Eye (tissue), 1 donor: ENCODE measurements around the gene TAAR9.
"Not testable (repeated sequence)": the region's sequence is repeated elsewhere in the genome, so short reads cannot be mapped to it uniquely, and the experiment has no call there.

Source experiments
- DNase-seq: peaks from one replicate; pipeline ENCODE4 v3.0.0-alpha.2; 2015

TAAR9 gene

DNA sequence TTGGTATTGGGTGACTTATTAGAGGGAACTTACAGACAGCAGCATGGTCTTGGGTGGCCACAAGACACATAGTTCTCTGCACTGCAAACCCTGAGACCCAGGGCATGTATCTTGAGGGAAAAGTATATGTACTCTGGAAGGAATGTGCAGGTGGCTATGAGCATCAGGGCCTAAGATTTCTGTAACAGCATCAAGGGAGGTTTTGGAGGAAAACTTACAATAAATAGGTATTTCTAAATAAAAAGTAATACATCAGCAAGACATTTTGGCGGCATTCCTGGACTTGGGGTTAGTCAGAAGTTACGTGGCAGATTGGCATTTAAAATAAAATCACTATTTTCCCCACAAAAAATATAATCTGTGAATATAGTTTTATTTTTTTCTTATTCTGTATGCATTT is 17.1 kb upstream of the TAAR9 start:
- no peak for DNase-seq

GRCh38 chr6:132524646-132525045 is 13.4 kb upstream of the TAAR9 start:
- DNase-seq = no peak

- DNase-seq = no peak
Observed at GRCh38 chr6:132525866-132526265, 12.2 kb upstream of the TAAR9 start.

GRCh38 chr6:132526461-132526860 is 11.6 kb upstream of the TAAR9 start:
- DNase-seq = no peak

GRCh38 chr6:132527791-132528190 is 10.3 kb upstream of the TAAR9 start:
- DNase-seq = no peak

DNA sequence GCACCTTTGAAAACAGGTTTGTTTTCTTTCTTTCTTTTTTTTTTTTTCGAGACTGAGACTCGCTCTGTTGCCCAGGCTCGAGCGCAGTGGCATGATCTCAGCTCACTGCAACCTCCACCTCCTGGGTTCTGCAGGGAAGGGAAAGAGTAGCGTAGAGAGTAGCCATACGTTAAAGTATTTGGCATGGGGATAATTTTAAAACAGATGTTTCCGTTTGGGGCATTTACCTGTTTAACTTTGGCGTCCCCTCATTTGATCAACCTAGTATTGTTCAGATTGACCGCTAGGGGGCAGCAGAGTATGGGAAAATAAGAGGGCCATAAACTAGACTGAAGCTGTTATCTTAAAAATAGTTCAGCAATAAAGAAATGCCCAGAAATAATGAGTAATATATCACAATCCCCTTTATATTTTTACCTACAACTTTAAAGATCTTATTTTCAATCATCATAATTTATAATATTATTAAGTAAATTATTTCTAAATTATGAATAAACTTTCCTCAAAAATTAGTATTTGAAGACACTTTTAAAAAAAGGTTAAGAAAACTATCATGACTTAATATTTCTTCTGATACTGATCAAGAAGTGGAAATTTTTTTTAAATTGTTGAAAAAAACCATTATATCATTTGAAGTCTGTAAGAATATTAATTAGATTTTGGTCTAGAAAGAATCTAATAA is 7.6 kb upstream of the TAAR9 start:
- peak; percentile 89 for DNase-seq

DNA sequence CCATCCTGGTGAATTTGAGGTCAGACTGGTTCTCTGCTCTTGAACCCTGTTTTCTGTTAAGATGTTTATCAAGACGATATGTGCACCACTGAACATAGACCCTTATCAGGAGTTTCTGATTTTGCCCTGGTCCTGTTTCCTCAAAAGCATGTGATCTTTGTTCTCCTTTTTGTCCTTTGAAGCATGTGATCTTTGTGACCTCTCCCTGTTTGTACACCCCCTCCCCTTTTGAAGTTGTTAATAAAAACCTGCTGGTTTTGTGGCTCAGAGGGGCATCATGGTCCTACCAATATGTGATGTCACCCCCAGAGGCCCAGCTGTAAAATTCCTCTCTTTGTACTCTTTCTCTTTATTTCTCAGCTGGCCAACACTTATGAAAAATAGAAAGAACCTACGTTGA is 3.5 kb upstream of the TAAR9 start:
- DNase-seq = not testable (repeated sequence)

GRCh38 chr6:132537145-132537544 is 932 bp upstream of the TAAR9 start:
- no peak for DNase-seq

GRCh38 chr6:132544826-132545225 is 6.7 kb downstream of the TAAR9 start:
- DNase-seq = no peak

- DNase-seq = no peak
Observed at GRCh38 chr6:132548746-132549463, 10.8 kb downstream of the TAAR9 start.

DNA sequence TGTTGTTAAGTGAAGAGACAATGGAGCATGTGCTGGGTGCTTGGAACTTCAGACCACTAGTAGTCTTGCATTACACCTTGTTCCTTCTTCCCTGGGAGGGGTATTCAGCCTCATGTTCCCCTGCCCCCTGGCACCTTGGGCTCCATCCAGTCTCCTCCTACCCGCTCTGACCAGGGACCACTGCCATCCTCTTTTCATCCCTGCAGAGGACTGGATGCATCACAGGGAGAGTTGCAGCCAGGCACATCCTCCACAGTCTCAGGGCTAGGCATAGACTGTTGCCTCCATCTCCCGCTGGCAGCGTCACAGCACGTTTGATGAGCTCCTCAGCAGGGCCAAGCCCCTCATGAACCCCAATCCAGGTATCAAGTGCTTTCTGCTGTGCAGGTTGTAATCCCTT is 13.1 kb downstream of the TAAR9 start:
- no peak for DNase-seq

DNA sequence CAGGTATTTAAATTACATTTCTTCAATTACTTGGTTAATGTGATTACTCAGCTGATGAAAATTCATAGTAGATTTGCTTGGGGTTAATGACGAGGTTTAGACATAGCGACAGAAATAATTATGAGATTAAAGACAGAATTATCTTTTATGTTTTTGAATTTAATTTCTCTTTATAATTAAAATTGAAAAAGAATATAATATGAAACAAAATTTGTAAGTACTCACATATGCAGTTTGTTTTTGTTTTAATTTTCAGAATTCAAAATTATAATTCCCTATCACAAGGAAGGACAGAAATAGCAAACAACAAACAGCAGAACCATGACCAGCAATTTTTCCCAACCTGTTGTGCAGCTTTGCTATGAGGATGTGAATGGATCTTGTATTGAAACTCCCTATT is 14.3 kb downstream of the TAAR9 start, which contains the start of gene TAAR8:
TSS of gene TAAR8 (plus strand) at position 301 of the 400 bp plus-strand sequence. CDS start at position 322, 21 bp downstream.
- DNase-seq = no peak

DNA sequence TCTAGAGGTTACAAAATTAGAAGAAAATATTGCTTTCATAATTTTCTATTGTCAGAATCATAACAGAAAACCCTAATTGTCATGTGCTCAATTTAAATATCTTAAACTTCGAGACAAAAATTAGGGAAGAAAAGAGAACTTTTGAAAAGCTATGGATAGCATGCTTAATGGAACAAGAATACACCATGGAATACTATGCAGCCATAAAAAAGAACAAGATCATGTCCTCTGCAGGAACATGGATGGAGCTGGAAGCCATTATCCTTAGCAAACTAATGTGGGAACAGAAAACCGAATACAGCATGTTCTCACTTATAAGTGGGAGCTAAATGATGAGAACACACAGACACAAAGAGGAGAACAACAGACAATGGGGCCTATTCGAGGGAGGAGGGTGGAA is 22.0 kb downstream of the TAAR9 start:
- DNase-seq = not testable (repeated sequence)

DNA sequence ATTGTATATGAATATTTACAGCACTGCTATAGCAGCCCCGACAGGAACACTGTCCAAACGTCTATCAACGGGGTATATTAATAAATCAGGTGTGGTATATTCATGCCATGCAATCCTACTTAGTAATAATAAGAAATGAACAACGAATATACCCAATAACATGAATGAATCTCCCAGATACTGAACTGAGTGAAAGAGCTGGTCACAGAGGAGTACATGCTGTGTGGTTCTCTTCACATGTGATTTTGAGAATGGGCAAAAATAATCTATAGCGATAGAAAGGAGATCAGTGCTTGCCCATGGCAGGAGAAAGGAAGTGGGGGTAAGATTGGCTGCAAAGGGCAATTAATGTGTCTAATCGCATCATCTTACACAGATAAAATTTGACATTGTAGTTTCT is 28.3 kb downstream of the TAAR9 start:
- DNase-seq = no peak

GRCh38 chr6:132567566-132567965 is 29.5 kb downstream of the TAAR9 start:
- DNase-seq = peak; percentile 75

DNA sequence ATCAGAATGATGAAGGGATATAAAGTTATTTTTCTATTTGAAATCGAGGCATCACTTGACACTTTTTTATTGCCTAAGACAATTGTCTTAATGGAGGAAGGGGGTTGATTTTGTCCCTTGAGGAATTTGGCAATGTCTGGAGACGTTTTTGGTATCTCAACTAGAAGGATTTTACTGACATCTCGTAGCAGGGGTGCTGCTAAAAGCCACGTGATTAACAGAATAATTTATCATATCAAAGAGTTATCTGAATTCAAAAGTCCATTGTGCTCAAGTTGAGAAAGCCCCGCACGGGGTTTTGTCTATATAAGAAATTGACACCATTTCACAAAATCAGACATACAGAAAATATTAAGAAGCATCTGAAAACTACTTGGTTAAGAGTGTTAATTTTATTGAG is 30.5 kb downstream of the TAAR9 start:
- peak; percentile 20 for DNase-seq

- no peak for DNase-seq
Observed at GRCh38 chr6:132569170-132569569, 31.1 kb downstream of the TAAR9 start.

GRCh38 chr6:132570221-132570777 is 32.2 kb downstream of the TAAR9 start, which contains the start of gene TAAR6:
Gene TAAR6 (plus strand): TSS chr6:132570322. CDS start chr6:132570322, 0 bp downstream.
- no peak for DNase-seq

DNA sequence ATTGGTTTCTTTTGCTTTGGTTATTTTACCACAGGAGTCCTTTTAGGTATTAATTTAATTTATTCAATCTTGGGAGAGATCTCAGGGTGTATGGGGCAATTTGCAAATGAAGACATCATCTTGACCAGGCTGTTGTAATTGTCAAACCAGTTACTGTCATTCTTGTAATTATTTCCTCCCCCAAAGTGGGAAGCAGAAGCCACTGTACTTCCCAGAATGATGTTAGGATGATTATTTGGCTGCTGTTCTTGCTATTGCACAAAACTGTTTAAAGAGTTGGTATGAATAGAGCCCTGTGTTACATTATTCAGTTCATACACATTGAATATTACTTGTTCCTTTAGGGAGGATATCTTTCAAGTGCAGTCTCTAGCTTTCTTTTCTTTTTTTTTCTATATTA is 33.7 kb downstream of the TAAR9 start:
- no peak for DNase-seq

DNA sequence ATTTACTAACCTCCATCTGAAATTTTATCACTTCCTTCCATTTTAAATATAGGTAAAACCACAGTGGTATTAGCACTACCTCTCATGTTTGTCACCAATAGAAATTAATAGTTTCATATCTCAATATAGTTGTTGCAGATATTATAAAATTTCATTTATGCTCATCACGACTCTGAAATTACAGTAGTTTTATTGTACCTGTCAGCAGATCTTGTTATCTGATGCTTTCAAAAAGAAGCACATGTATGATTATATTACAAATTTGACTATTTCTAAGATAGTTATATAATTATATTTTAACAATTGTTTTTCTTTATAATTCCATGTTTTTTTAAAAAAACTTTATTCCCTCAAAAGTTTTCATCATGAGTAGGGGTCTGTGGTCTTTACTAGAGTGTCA is 46.6 kb downstream of the TAAR9 start:
- DNase-seq = no peak

- no peak for DNase-seq
Observed at GRCh38 chr6:132587424-132587823, 49.3 kb downstream of the TAAR9 start.
